HG03095 (cell line): ENCODE results near the gene EDNRA.
"Not testable (repeated sequence)": the region's sequence is repeated elsewhere in the genome, so short reads cannot be mapped to it uniquely, and the experiment has no call there.

Source experiments
- ATAC-seq: cut with Tn5 transposase; IDR thresholded peaks from one replicate; pipeline ENCODE4 v1.9.1; 2021; ENCODE audit warnings: moderate library complexity; ENCODE audit not compliant: unreplicated experiment

EDNRA gene

GRCh38 chr4:147480891-147481576 lies at the start of gene EDNRA:
Gene EDNRA (plus strand): TSS chr4:147481097. CDS start chr4:147485682, 4,585 bp downstream.
- no peak for ATAC-seq

- not testable (repeated sequence) for ATAC-seq
Measured at GRCh38 chr4:147434370-147434769, 46.5 kb upstream of the EDNRA start.

GRCh38 chr4:147440442-147440841 lies 40.5 kb upstream of the EDNRA start:
- no peak for ATAC-seq

GRCh38 chr4:147447786-147448185 lies 33.1 kb upstream of the EDNRA start:
- ATAC-seq = no peak

- no peak for ATAC-seq
Measured at GRCh38 chr4:147453561-147454141, 27.2 kb upstream of the EDNRA start.

GRCh38 chr4:147456706-147457105 lies 24.2 kb upstream of the EDNRA start:
- ATAC-seq = no peak

GRCh38 chr4:147461161-147461560 lies 19.7 kb upstream of the EDNRA start:
- no peak for ATAC-seq

GRCh38 chr4:147463065-147463464 lies 17.8 kb upstream of the EDNRA start:
- ATAC-seq = no peak

- no peak for ATAC-seq
Measured at GRCh38 chr4:147465461-147465860, 15.4 kb upstream of the EDNRA start.

- ATAC-seq = peak; percentile 61
Measured at GRCh38 chr4:147477439-147477838, 3.5 kb upstream of the EDNRA start.

- no peak for ATAC-seq
Measured at GRCh38 chr4:147479376-147479775, 1.5 kb upstream of the EDNRA start.

- ATAC-seq = no peak
Measured at GRCh38 chr4:147479786-147480185, 1.1 kb upstream of the EDNRA start.

GRCh38 chr4:147480502-147480890 lies 401 bp upstream of the EDNRA start:
- no peak for ATAC-seq

GRCh38 chr4:147481577-147482109 lies 746 bp downstream of the EDNRA start:
- ATAC-seq = no peak

GRCh38 chr4:147482281-147482680 lies 1.4 kb downstream of the EDNRA start:
- ATAC-seq = no peak

GRCh38 chr4:147485167-147485566 lies 4.3 kb downstream of the EDNRA start:
- ATAC-seq = no peak

- no peak for ATAC-seq
Measured at GRCh38 chr4:147487616-147488015, 6.7 kb downstream of the EDNRA start.

- no peak for ATAC-seq
Measured at GRCh38 chr4:147488556-147488955, 7.7 kb downstream of the EDNRA start.

GRCh38 chr4:147491086-147491485 lies 10.2 kb downstream of the EDNRA start:
- no peak for ATAC-seq

GRCh38 chr4:147492306-147492705 lies 11.4 kb downstream of the EDNRA start:
- ATAC-seq = no peak

GRCh38 chr4:147492761-147493160 lies 11.9 kb downstream of the EDNRA start:
- ATAC-seq = no peak

- ATAC-seq = no peak
Measured at GRCh38 chr4:147493307-147493706, 12.4 kb downstream of the EDNRA start.

- ATAC-seq = no peak
Measured at GRCh38 chr4:147494301-147494700, 13.4 kb downstream of the EDNRA start.
